CD4-positive, alpha-beta T cell treated with Interleukin-4 for 1 hour (primary cell): ENCODE measurements around the gene DNAJC9.

Experiments used
- DNase-seq, 2 donors: peaks; one replicate each; pipeline ENCODE4 v3.0.0-alpha.2; 2020 to 2022

The DNAJC9 gene

DNA sequence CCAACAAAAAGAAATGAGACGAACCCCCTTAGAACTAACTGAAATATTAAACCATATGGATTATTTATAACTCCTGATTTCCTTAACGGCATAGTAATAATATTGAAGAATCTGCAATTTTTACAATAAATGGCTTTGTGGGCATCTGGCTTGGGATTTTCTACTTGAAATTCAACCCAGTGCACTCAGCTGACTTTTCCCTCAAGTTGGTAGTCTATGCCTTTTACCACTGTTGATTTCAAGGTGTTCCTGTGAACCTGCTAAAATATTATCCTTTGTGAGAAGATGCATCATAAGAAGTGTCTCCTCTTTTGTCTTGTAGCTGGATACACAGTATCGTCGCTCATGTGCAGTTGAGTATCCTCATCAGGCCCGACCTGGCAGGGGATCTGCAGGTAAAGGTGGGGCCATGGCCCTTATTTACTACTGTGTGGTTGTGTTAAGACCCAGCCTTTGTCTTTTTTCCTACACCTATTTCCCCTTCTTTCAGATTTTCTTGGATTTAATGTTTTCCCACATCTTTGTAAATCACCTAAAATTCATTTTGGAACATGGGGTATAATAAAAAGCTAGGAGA lies 8.0 kb downstream of the DNAJC9 start:
- no peak for DNase-seq

DNA sequence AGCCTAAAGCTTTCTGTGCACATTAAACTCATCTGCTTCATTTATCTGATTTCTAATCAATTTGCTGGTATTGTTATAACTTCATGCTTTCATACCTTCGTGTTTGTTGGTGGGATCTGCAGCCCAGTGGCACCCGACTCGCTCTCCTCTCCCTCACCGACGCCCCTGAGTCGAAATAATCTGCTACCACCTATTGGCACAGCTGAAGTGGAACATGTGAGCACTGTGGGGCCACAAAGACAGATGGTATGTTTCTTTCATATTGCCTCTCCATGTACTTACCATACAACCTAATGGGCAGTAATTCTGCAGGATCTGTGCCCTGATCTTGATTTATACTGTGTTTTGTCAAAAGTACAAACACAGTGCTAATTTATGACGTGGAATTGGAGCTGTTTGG lies 12.4 kb downstream of the DNAJC9 start:
- DNase-seq: no peak

DNA sequence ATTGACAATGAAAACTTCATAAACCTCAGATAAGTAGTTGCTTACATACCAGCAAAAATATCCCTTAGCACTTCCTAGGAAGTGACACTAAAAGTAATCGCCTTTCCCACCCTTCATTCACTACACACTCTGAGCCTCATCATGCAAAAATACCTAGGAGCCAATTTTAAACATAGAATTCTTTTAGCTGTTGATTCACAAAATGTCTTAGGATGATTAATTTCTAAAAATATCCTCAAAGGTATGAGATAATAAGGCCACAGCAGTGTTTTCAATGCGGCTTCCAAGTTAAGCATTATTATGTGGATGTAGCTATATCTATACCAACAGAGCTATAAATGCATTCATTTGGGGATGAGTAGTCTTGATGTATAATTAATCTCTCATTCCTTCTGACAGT lies 13.2 kb downstream of the DNAJC9 start:
- no peak for DNase-seq

DNA sequence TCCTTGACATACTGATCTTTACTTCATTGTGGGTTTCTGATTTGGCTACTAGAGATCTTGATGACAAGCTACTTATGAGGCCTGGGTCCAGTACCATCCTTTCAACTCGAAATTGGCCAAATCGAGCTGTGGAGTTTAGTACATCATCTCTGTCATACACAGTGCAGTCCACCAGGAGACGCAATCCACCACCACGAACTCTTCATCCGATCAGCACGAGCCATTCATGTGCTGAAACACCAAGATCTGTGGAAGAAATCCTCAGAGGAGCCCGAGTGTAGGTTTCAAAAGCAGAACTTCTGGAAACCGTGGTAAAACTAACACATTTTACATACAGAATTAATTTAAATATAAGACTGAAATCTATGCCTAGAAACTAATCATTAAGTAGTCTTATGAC lies 14.2 kb downstream of the DNAJC9 start:
- no peak for DNase-seq

DNA sequence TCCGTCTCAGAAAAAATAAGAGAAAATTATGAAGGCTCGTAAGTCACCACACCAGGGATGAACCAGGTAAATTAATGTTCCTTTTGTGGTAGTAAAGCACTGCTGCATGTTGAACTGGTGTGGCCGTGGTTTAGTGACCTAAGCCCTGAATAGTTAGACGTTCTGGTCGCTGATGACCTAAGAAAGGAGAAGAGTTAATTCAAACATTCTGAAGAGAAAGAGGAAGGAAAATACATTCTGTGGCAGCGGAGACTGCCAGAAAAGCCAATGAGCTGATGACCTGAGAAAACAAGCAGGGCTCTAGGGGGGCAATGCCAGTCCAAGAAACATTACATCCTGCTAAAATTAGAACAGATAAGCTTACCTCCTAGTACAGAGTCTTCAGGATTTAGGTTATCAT lies 17.5 kb downstream of the DNAJC9 start:
- no peak for DNase-seq

DNA sequence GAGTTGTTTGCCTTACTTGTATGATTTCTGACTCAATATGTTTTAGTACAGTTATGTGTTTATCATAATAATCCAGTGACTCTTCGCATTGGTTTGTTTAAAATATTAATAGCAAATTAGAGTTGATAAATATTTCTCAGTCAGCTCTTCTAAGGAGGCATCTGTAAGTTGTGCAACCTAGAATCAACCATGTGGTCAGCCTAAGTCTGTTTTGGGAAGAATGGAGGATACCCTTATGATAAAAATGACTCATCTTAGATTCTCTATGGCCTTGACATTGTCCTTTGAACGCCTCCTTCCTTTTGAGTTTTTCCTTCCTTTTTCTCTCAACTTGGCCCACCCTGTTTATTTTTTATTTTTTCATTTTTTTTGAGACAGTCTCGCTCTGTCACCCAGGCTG lies 18.8 kb downstream of the DNAJC9 start:
- no peak for DNase-seq

DNA sequence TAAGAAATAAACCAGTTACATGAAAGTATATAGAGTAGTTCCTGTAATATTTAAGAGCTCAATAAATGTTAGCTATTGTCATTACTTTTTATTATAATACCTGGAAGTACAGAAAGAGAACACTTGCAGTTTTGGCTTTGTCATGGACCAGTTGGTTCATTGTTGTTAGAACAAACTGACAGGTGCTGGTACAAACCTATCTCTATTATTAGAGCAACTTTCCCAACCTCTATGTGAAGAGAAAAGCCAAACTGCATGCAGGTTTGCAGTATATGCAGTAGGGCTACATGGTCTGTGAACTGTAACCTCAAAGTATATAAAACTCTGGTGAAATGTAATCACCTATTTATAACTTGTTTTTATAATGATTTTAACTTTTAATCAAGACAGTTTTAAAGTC lies 20.4 kb downstream of the DNAJC9 start:
- DNase-seq: no peak

DNA sequence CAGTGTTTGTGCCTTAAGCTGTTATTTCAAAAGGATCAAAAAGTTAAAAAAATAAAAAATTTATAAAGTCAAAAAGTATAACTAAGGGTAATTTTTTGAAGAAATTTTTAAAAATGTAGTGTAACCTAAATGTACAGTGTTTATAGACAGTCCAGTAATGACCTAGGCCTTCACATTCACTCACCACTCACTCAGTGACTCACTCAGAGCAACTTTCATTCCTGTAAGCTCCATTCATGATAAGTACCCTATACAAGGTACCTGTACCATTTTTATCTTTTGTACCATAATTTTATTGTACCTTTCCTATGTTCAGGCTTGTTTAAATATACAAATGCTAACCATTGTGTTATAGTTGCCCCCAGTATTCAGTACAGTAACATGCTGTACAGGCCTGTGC lies 21.5 kb downstream of the DNAJC9 start:
- DNase-seq: no peak

DNA sequence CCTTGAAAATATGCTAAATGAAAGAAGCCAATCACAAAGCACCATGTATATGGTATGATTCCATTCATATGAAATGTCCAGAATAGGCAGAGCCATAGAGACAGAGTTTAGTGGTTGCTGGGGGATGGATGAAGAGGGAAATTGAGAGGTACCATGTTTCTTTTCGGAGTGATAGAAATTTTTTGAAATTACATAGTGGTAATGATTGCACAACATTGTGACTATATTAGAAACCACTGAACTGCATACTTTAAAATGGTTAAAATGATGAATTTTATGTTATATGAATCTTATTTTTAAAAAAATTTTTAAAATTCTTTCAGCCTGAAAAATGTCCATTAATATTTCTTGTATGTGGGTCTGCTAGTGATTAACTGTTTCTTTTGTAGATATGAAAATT lies 26.1 kb downstream of the DNAJC9 start:
- DNase-seq: no peak

DNA sequence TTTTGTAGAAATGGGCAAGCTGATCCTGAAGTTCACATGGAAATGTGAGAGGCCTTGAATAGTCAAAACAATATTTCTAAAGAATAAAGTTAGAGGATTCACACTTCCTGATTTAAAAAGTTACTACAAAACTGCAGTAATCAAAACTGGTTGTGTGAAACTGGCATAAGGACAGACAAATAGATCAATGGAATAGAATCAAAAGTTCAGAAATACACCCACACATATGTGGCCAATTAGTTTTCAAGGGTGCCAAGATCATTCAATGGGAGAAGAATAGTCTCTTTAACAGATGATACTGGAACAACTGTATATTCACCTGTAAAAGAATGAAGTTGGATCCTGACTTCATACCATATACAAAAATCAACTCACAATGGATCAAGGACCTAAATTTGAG lies 27.7 kb downstream of the DNAJC9 start:
- DNase-seq: no peak

DNA sequence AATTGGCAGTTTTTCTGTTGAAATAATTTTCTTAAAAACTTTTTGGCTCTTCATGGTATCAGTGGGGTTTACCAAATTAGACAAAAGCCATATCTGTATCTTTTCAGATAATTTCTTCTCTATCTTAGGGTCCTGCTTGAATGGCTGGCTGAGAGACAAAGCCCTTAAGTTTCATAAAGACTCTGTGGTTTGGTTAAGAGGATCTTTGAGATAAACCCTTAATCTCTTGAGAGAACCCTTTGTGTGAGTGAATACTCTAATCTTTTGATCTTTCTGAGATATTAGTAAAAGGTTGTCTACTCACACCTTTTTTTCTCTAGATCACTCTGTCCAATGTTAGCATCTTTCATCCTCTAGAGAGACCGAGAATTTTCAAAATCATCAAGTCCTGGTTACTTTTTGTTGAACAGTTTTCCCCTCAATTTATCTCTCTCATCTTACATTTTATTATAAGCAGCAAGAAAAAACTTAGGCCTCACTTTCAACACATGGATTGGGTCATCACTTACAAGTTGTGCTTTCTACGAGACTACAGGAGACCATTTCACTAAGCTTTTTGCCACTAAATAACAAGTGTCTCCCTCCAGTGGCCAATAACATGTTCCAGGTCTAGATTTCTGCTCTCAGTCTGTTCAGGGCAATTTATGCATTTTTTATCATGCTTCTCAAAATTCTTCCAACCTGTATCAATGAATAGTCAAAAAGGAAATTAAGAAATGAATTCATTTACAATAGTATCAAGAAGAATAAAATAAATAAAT lies 28.4 kb downstream of the DNAJC9 start:
- DNase-seq: no peak

DNA sequence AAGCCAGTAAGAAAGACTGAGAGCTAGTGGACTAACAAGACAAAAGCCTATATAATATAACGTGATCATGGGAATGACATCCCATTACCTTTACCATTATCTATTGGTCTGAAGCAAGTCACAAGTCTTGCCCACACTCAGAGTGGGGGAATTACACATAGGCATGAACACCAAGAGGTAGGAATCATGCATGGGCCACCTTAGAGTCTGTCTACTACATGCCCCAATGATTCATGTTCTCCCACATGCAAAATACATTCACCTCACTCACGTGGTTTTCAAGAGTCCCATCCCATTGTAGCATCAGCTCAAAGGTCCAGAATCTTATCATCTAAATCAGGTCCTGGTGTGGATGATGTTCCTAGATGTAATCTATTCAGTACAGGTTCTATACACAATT lies 29.4 kb downstream of the DNAJC9 start:
- DNase-seq: no peak

DNA sequence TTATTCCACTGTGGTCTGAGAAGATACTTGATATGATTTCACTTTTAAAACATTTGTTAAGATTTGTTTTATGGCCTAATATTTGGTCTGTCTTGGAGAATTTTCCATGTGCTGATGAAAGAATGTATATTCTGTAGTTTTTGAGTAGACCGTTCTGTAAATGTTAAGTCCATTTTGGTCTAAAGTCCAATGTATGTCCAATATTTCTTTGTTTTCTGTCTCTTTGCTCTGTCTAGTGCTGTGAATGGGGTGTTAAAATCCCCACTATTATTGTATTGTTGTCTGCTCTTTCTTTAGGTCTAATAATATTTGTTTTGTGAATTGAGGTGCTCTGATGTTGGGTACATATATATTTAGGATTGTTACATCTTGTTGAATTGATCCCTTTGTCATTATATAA lies 31.3 kb downstream of the DNAJC9 start:
- no peak for DNase-seq

DNA sequence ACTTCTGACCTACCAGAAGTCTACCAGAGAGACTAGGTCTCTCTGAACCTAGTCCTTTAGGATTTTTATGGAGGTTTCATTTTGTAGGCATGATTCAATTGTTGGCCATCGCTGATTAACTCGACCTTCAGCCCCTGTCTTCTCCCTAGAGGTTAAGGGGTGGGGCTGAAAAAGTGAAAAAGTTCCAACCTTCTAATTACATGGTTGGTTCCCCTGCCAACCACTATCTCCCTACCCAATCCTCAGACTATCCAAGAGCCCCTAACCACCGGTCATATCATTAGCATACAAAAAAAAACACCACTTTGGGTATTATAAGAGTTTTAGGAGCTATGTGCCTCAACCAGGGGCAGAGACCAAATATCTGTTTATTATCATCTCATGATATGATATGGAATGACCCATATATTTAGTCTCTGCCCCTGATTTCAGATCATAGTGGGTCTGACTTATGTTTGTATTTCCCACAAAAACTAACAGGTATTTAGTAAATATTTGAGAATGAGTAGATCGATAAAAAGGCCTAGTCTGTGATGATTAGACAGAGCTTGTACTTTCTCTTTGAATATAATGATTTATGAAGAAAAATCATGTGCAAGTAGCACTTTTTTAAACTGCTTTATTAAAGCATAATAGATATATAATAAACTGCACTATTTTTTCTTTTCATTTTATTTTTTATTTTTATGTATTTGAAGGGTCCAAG lies 35.8 kb downstream of the DNAJC9 start:
- no peak for DNase-seq

DNA sequence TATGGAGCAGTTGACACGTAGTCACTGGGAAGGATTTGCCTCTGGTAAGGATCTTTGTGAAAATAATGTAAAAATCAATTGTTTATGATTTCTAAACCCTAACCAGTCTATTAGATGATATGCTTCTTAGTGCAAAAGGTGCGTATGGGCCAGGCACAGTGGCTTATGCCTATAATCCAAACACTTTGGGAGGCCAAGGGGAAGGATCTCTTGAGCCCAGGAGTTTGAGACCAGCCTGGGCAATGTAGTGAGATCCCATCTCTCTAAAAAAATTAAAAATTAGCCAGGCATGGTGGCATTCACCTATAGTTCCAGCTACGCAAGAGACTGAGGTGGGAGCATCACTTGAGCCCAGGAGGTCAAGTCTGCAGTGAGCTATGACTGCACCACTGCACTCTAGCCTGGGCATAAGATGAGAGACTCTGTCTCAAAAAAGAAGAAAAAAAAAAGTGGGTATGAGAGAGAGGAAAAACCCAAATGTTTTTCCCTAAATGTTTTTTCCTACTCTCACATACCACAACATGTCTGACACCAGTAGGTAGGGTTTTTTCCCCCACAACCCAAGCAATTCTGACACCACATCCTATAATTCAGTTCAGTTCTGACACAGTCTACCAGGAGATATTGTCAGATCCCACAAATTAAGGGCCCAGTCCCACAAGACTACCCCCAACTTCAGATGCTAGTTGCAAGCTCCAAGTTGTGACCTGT lies 36.5 kb downstream of the DNAJC9 start:
- DNase-seq: no peak

DNA sequence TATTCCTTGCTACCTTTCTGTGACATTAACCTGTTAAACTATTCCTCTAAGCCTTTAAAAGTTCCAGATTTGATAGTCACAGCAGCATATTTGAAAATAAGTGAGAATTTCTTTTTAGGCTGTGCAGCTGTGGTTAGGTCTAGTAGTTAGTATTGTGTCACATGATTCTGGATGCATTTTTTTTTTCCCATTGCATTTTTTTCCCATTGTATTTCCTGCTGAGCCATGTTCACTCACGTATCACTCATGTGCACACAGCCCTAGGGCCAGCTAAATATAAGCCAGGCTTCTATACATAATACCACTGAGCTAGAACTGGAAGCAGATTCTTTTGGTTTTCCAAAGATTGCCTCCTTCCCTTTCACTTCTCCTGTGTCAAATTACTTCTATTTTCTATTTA lies 37.4 kb downstream of the DNAJC9 start:
- no peak for DNase-seq

DNA sequence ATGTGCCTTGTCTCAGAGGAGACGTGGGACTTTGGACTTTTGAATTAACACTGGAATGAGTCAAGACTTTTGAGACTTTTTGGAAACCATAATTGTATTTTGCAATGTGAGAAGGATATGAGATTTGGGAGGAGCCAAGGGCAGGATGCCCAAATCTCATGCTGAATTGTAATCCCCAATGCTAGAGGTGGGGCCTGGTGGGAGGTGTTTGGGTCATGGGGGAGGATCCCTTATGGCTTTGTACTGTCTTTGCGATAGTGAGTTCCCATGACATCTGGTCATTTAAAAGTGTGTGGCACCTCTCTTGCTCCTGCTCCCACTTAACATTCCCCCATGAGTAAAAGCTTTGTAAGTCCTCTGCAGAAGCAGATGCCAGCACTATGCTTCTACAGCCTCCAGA lies 39.2 kb downstream of the DNAJC9 start:
- DNase-seq: no peak

DNA sequence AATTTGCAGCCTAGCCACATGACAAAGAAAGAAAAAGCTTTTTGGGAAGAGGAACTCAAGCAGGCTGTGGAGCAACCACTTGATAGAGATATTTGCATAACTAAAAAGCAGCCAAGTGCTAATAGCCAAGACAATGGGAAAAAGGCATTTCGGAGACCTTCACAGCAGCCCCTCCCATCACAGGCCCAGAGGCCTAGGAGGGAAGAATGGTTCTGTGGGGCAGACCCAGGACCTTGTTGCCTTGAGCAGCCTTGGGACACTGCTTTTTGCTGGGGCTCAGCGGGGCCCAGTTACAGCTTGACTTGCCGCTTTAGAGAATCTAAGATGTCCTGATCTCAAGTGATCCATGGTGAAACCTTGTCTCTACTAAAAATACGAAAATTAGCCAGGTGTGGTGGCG lies 40.7 kb downstream of the DNAJC9 start:
- no peak for DNase-seq

DNA sequence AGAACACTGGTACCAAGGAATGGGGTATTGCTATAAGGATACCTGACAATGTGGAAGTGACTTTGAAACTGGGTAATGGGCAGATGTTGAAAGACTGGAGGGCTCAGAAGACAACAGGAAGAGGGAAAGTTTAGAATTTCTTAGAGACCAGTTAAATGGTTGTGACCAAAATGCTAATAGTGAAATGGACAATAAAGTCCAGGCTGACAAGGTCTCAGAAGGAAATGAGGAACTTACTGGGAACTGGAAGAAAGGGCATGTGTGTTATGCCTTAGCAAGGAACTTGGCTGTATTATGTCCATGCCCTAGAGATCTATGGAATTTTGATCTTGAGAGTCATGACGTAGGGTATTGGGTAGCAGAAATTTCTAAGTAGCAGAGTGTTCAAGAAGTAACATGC lies 41.2 kb downstream of the DNAJC9 start:
- DNase-seq: no peak

DNA sequence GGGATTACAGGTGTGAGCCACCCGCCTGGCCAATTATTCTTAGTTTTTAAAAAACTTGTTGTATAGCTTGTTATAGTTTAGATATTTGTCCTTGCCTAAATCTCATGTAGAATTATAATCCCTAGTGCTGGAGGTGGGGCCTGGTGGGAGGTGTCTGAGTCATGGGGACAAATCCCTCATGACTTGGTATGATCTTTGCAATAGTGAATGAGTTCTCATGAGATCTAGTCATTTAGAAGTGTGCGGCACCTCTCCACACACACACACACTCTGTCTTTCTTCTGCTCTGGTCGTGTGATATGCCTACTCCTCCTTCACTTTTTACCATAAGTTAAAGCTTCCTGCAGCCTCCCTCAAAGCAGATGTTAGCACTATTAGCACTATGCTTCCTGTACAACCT lies 42.0 kb downstream of the DNAJC9 start:
- DNase-seq: no peak
